Endothelial cell (in vitro differentiated cells): Measurements from ENCODE around the gene WDFY4. TPM values are rescaled to one million over a fixed set of nuclear protein-coding genes. Genes with fewer than 3 reads are reported as not detected.

ENCODE experiments used
- DNase-seq: peaks from one replicate; pipeline ENCODE4 v3.0.0; 2021; ENCODE audit warnings: low spot score
- H3K27ac Mint-ChIP-seq: one replicate; pipeline ENCODE4 v1.8.0; 2021; ENCODE audit warnings: mixed read lengths, inconsistent platforms; ENCODE audit not compliant: unreplicated experiment
- H3K27me3 Mint-ChIP-seq: one replicate; pipeline ENCODE4 v1.8.0; 2021; ENCODE audit warnings: mild to moderate bottlenecking, moderate library complexity, mixed read lengths, inconsistent platforms; ENCODE audit not compliant: unreplicated experiment
- H3K36me3 Mint-ChIP-seq: one replicate; pipeline ENCODE4 v1.8.0; 2021; ENCODE audit warnings: mild to moderate bottlenecking, low read depth, mixed read lengths, inconsistent platforms; ENCODE audit not compliant: unreplicated experiment
- H3K4me1 Mint-ChIP-seq: one replicate; pipeline ENCODE4 v1.8.0; 2021; ENCODE audit warnings: mild to moderate bottlenecking, mixed read lengths, inconsistent platforms; ENCODE audit not compliant: unreplicated experiment
- H3K4me3 Mint-ChIP-seq: one replicate; pipeline ENCODE4 v1.8.0; 2021; ENCODE audit warnings: mild to moderate bottlenecking, mixed read lengths, inconsistent platforms; ENCODE audit not compliant: unreplicated experiment
- H3K9me3 Mint-ChIP-seq: one replicate; pipeline ENCODE4 v1.8.0; 2021; ENCODE audit warnings: mixed read lengths, inconsistent platforms; ENCODE audit not compliant: unreplicated experiment
- CTCF ChIP-seq: fragments of 200-600 bp; sonication (generic); IDR thresholded peaks from one replicate; pipeline ENCODE4 v1.5.0; 2021; ENCODE audit warnings: antibody characterized with exemption; ENCODE audit not compliant: unreplicated experiment
- total RNA-seq: library from RNA; stranded (reverse); fragmentation: NEBNext Ultra II Directional; extraction: Animal tissue kit (Norgen Biotek cat#: 25700); gene quantifications from one replicate; pipeline ENCODE4 v1.2.1, GENCODE V29; 2021; ENCODE audit not compliant: unreplicated experiment

The WDFY4 gene
- total RNA-seq, 1 donor from 2014 or later = 0.54 TPM

GRCh38 chr10:48902096-48902495, 217.4 kb downstream of the WDFY4 start:
- no peaks in the 10 kb centered on the region for H3K36me3 Mint-ChIP-seq
- H3K27me3 Mint-ChIP-seq = peaks cover 5% of the 10 kb centered on the region
- H3K4me3 Mint-ChIP-seq = no peak overlapping the region
- H3K9me3 Mint-ChIP-seq = no peaks in the 10 kb centered on the region
- H3K4me1 Mint-ChIP-seq = no peaks in the 10 kb centered on the region
- no peak for TF ChIP-seq CTCF
- no peak overlapping the region for H3K27ac Mint-ChIP-seq
- DNase-seq = no peak

GRCh38 chr10:48903151-48903550, 218.5 kb downstream of the WDFY4 start:
- no peak for TF ChIP-seq CTCF
- Mint-ChIP-seq H3K27ac (no peak overlapping the region), H3K36me3 (no peaks in the 10 kb centered on the region), H3K9me3 (no peaks in the 10 kb centered on the region), H3K27me3 (peaks cover 3% of the 10 kb centered on the region), H3K4me3 (no peak overlapping the region), H3K4me1 (no peaks in the 10 kb centered on the region)
- DNase-seq = no peak

GRCh38 chr10:48904861-48905260, 220.2 kb downstream of the WDFY4 start:
- TF ChIP-seq CTCF = no peak
- no peaks in the 10 kb centered on the region for H3K9me3 Mint-ChIP-seq
- no peak overlapping the region for H3K27ac Mint-ChIP-seq
- DNase-seq = no peak
- H3K4me3 Mint-ChIP-seq = no peak overlapping the region
- peaks cover 3% of the 10 kb centered on the region for H3K27me3 Mint-ChIP-seq
- H3K4me1 Mint-ChIP-seq = no peaks in the 10 kb centered on the region
- H3K36me3 Mint-ChIP-seq = no peaks in the 10 kb centered on the region

GRCh38 chr10:48905311-48905710, 220.6 kb downstream of the WDFY4 start:
- no peak for DNase-seq
- TF ChIP-seq CTCF = no peak
- Mint-ChIP-seq H3K4me1 (no peaks in the 10 kb centered on the region), H3K4me3 (no peak overlapping the region), H3K27me3 (peaks cover 3% of the 10 kb centered on the region), H3K9me3 (no peaks in the 10 kb centered on the region), H3K27ac (no peak overlapping the region), H3K36me3 (no peaks in the 10 kb centered on the region)

- Mint-ChIP-seq H3K27me3 (peaks cover under 1% of the 10 kb centered on the region), H3K4me3 (no peak overlapping the region), H3K36me3 (no peaks in the 10 kb centered on the region), H3K4me1 (no peaks in the 10 kb centered on the region), H3K27ac (no peak overlapping the region), H3K9me3 (no peaks in the 10 kb centered on the region)
- TF ChIP-seq CTCF = no peak
- no peak for DNase-seq
Measured at GRCh38 chr10:48906841-48907240, 222.2 kb downstream of the WDFY4 start.
